C4-2B (cell line): ENCODE results near the gene ZMYND19.

ENCODE experiments used
- ZFX ChIP-seq: fragments of 450-650 bp; IDR thresholded peaks from 2 replicates; pipeline ENCODE4 v1.6.1; 2017
- TF ChIP-seq, protein P1 (sequence below): fragments of 450-650 bp; conservative IDR thresholded peaks from 2 replicates; pipeline ENCODE4 v1.5.1; 2017; ENCODE audit warnings: mild to moderate bottlenecking

DNA sequence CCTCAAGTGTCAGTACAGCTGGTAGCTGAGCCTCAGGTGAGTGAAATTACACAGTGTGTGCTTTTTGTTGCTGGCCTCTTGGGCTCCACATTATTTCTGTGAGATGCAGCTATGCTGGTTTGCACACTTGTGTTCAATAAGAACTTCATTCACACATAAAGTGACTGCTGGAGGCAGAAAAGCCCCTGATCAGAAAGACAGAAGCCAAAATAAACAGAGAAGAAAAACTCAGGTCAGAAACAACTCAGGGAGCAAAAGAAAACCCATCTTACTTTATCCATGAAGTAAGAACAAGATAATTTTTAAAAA is 55.2 kb downstream of the ZMYND19 start:
- TF ChIP-seq, protein P1, sequence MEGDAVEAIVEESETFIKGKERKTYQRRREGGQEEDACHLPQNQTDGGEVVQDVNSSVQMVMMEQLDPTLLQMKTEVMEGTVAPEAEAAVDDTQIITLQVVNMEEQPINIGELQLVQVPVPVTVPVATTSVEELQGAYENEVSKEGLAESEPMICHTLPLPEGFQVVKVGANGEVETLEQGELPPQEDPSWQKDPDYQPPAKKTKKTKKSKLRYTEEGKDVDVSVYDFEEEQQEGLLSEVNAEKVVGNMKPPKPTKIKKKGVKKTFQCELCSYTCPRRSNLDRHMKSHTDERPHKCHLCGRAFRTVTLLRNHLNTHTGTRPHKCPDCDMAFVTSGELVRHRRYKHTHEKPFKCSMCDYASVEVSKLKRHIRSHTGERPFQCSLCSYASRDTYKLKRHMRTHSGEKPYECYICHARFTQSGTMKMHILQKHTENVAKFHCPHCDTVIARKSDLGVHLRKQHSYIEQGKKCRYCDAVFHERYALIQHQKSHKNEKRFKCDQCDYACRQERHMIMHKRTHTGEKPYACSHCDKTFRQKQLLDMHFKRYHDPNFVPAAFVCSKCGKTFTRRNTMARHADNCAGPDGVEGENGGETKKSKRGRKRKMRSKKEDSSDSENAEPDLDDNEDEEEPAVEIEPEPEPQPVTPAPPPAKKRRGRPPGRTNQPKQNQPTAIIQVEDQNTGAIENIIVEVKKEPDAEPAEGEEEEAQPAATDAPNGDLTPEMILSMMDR: no peak; the same call in 1 of the 2 replicates
- TF ChIP-seq ZFX: no peak
